ENCODE data around the gene TAS2R39.

DNA sequence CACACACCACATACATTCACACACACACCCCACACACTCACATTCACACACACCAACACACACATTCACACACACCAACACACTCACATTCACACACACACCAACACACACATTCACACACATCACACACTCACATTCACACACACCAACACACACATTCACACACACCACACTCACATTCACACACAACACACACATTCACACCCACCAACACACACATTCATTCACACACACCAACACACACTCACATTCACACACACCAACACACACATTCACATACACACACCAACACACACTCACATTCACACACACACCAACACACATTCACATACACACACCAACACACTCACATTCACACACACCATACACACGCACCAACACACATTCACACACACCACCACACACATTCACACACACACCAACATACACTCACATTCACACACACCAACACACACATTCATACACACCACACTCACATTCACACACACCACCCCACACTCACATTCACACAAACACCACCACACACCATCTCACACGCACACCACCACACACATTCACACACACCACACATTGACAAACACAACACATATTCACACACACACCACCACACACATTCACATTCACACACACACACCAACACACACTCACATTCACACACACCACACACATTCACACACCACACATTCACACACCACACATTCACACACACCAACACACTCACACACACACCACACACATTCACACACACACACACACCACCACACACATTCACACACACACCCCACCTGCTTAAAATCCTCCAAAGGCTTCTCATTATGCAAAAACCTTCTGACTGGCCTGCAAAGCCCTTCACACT lies 47.6 kb downstream of the TAS2R39 start:
- TF ChIP-seq CTCF (IDR thresholded peaks at IDR 0.05) (no peak), POLR2A (IDR thresholded peaks at IDR 0.05) (no peak)

Data from lower leg skin (tissue), 3 donors.